GM04503 (cell line): ENCODE results near the gene KIF13A.
"Not testable (repeated sequence)": the region's sequence is repeated elsewhere in the genome, so short reads cannot be mapped to it uniquely, and the experiment has no call there.

Source experiments
- DNase-seq: peaks from one replicate; pipeline ENCODE4 v3.0.0-alpha.2; 2012; ENCODE audit warnings: low read depth

The KIF13A gene

GRCh38 chr6:17785094-17785787, 202.2 kb downstream of the KIF13A start:
- no peak for DNase-seq

- DNase-seq: no peak
Measured at GRCh38 chr6:17780061-17780460, 207.4 kb downstream of the KIF13A start.

- DNase-seq: no peak
Measured at GRCh38 chr6:17771609-17772008, 215.8 kb downstream of the KIF13A start.

- DNase-seq: no peak
Measured at GRCh38 chr6:17768881-17769280, 218.6 kb downstream of the KIF13A start.

GRCh38 chr6:17768388-17768787, 219.0 kb downstream of the KIF13A start:
- DNase-seq: no peak

GRCh38 chr6:17762651-17763050, 224.8 kb downstream of the KIF13A start:
- DNase-seq: no peak

- no peak for DNase-seq
Measured at GRCh38 chr6:17758119-17758518, 229.3 kb downstream of the KIF13A start.

- no peak for DNase-seq
Measured at GRCh38 chr6:17754254-17754653, 233.2 kb downstream of the KIF13A start.

GRCh38 chr6:17745324-17745723, 242.1 kb downstream of the KIF13A start:
- not testable (repeated sequence) for DNase-seq

GRCh38 chr6:17744757-17745308, 242.6 kb downstream of the KIF13A start:
- DNase-seq: not testable (repeated sequence)

- DNase-seq: no peak
Measured at GRCh38 chr6:17744019-17744756, 243.2 kb downstream of the KIF13A start.

GRCh38 chr6:17741507-17741906, 245.9 kb downstream of the KIF13A start:
- no peak for DNase-seq

- no peak for DNase-seq
Measured at GRCh38 chr6:17740559-17741220, 246.7 kb downstream of the KIF13A start.

- DNase-seq: no peak
Measured at GRCh38 chr6:17737704-17738252, 249.7 kb downstream of the KIF13A start.

GRCh38 chr6:17735311-17735710, 252.1 kb downstream of the KIF13A start:
- DNase-seq: not testable (repeated sequence)

- DNase-seq: no peak
Measured at GRCh38 chr6:17730078-17730704, 257.2 kb downstream of the KIF13A start.

- no peak for DNase-seq
Measured at GRCh38 chr6:17729223-17730077, 258.0 kb downstream of the KIF13A start.

- no peak for DNase-seq
Measured at GRCh38 chr6:17728551-17729222, 258.7 kb downstream of the KIF13A start.

- no peak for DNase-seq
Measured at GRCh38 chr6:17725083-17725482, 262.4 kb downstream of the KIF13A start.

- no peak for DNase-seq
Measured at GRCh38 chr6:17724341-17724740, 263.1 kb downstream of the KIF13A start.
